GM12878 (cell line): ENCODE measurements around the gene RNF11. TPM values are rescaled to one million over a fixed set of nuclear protein-coding genes. Genes with fewer than 3 reads are reported as not detected.

Experiments used
- ATAC-seq: fragments of 200-7000 bp; cut with Tn5 transposase; 3 replicates; pipeline ENCODE4 v1.9.1; 2020; ENCODE audit warnings: mild to moderate bottlenecking, moderate library complexity
- BruUV-seq: library from RNA; stranded (reverse); fragments of 400-500 nt; replicated peaks from 2 replicates; lab custom pipeline; 2021; lab: Mats Ljungman, UMichigan
- CTCF ChIA-PET: fragments of 300-600 bp; sonication (Branson Sonifier 250); formaldehyde crosslinking; extraction: SDS; loops from one replicate; lab custom pipeline; 2021; ENCODE audit warnings: inconsistent platforms; lab: Yijun Ruan, JAX
- POLR2A ChIA-PET: fragments of 350-600 bp; formaldehyde crosslinking; extraction: SDS; loops from one replicate; lab custom pipeline; 2021; ENCODE audit warnings: inconsistent platforms; lab: Charles Lee
- RAD21 ChIA-PET: fragments of 300-600 bp; sonication (Branson Sonifier 250); formaldehyde crosslinking; loops from one replicate; lab custom pipeline; 2023; ENCODE audit warnings: antibody characterized with exemption; ENCODE audit not compliant: unreplicated experiment; lab: Charles Lee
- SMC1A ChIA-PET: fragments of 300-600 bp; sonication (Branson Sonifier 250); formaldehyde crosslinking; loops from one replicate; lab custom pipeline; 2023; ENCODE audit not compliant: unreplicated experiment, uncharacterized antibody; lab: Charles Lee
- DNase-seq: peaks from one replicate; pipeline ENCODE4 v3.0.0-alpha.2; 2011; ENCODE audit warnings: low read depth, low spot score
- FAIRE-seq: peaks from 3 replicates; lab custom pipeline; 2011; peaks lifted over from hg19 to GRCh38; lab: Jason Lieb, UNC
- H2AFZ ChIP-seq: 2 replicates; pipeline ENCODE4 v1.6.0; 2011; ENCODE audit warnings: low read depth, low read length, control low read depth; ENCODE audit not compliant: control insufficient read depth
- H3K27ac ChIP-seq: 2 replicates; pipeline ENCODE4 v1.5.1; 2011; ENCODE audit warnings: control low read depth; ENCODE audit not compliant: control insufficient read depth, insufficient read depth
- H3K27me3 ChIP-seq, 2 experiments: replicated peaks in 1 of 2; 2 replicates each; pipeline versions ENCODE4 v1.6.0 to v1.6.1; 2011; ENCODE audit warnings: low read length in 1 of 2; ENCODE audit not compliant: control insufficient read depth in 2 of 2, insufficient read depth in 2 of 2
- H3K36me3 ChIP-seq, 2 experiments: 2 replicates each; pipeline ENCODE4 v1.5.1; 2011; ENCODE audit warnings: low read length in 1 of 2; ENCODE audit not compliant: control insufficient read depth in 2 of 2, insufficient read depth in 2 of 2
- H3K4me1 ChIP-seq: 2 replicates; pipeline ENCODE4 v1.6.1; 2011; ENCODE audit warnings: mild to moderate bottlenecking, low read length, moderate library complexity, mixed read lengths; ENCODE audit not compliant: control insufficient read depth, insufficient read depth
- H3K4me2 ChIP-seq: 2 replicates; pipeline ENCODE4 v1.6.0; 2011; ENCODE audit warnings: control low read depth; ENCODE audit not compliant: control insufficient read depth, insufficient read depth
- H3K4me3 ChIP-seq: fragments of 200-600 bp; sonication (generic); 2 replicates; pipeline ENCODE4 v1.5.1; 2016
- H3K79me2 ChIP-seq: 2 replicates; pipeline ENCODE4 v1.6.0; 2011; ENCODE audit warnings: low read length; ENCODE audit not compliant: control insufficient read depth, insufficient read depth
- H3K9ac ChIP-seq: 2 replicates; pipeline ENCODE4 v1.8.0; 2011; ENCODE audit warnings: low read length, control low read depth, mixed read lengths; ENCODE audit not compliant: control insufficient read depth, insufficient read depth
- H3K9me3 ChIP-seq: replicated peaks from 3 replicates; pipeline ENCODE4 v1.5.1; 2011; ENCODE audit warnings: mild to moderate bottlenecking, low read length; ENCODE audit not compliant: control insufficient read depth, insufficient read depth
- H4K20me1 ChIP-seq: 2 replicates; pipeline ENCODE4 v1.6.0; 2011; ENCODE audit not compliant: control insufficient read depth, insufficient read depth
- BCL11A ChIP-seq: IDR thresholded peaks from 2 replicates; pipeline ENCODE4 v1.6.1; 2011; ENCODE audit warnings: low read depth, low read length
- CHD1 ChIP-seq: IDR thresholded peaks from 2 replicates; pipeline ENCODE4 v1.6.1; 2012; ENCODE audit warnings: low read depth, low read length, improper control_type of control experiment
- ESRRA ChIP-seq: IDR thresholded peaks from 2 replicates; pipeline ENCODE4 v1.6.1; 2012; ENCODE audit warnings: mild to moderate bottlenecking, low read length, improper control_type of control experiment
- RAD51 ChIP-seq: fragments of 450-650 bp; IDR thresholded peaks from 2 replicates; pipeline ENCODE4 v1.6.1; 2016; ENCODE audit warnings: moderate library complexity, mild to moderate bottlenecking, inconsistent platforms
- RELB ChIP-seq: fragments of 450-650 bp; IDR thresholded peaks from 2 replicates; pipeline ENCODE4 v1.6.1; 2017; ENCODE audit warnings: low read depth, mild to moderate bottlenecking, moderate library complexity
- SKIL ChIP-seq: fragments of 450-650 bp; IDR thresholded peaks from 2 replicates; pipeline ENCODE4 v1.6.1; 2017; ENCODE audit warnings: mild to moderate bottlenecking, low read depth, inconsistent platforms; ENCODE audit not compliant: poor library complexity, severe bottlenecking
- SMARCA5 ChIP-seq: fragments of 450-650 bp; IDR thresholded peaks from 2 replicates; pipeline ENCODE4 v1.6.1; 2017; ENCODE audit warnings: mild to moderate bottlenecking
- ZNF592 ChIP-seq: fragments of 450-650 bp; IDR thresholded peaks from 2 replicates; pipeline ENCODE4 v1.6.1; 2017; ENCODE audit warnings: mild to moderate bottlenecking, moderate library complexity
- WGBS: methylation state at CpG from one replicate; pipeline ENCODE4 v1.1.6; 2016; ENCODE audit warnings: low lambda C conversion rate; ENCODE audit not compliant: insufficient replicate concordance, insufficient coverage; ENCODE audit errors: missing lambda C conversion rate; 5-methylcytosine and 5-hydroxymethylcytosine counted together
- in situ Hi-C: fragments of 300-500 bp; cut with MboI; formaldehyde crosslinking; loops from 9 replicates; pipeline ENCODE4 v1.14.3; 2018; ENCODE audit warnings: mixed read lengths
- intact Hi-C: fragments of 100-400 bp; cut with micrococcal nuclease; formaldehyde crosslinking; loops from one replicate; pipeline ENCODE4 v1.14.2; 2022; ENCODE audit not compliant: unreplicated experiment
- polyA plus RNA-seq, 11 experiments: library from polyadenylated mRNA; depleted of rRNA in 4 of 11; unstranded in 6 of 11; stranded (reverse) in 5 of 11; fragments of >200 nt; fragmentation: Nextera tagmentation in 4 of 11; fragmentation: Illumina TruSeq in 1 of 11; extraction: Ambion mirVana in 4 of 11; extraction: Trizol in 1 of 11; gene quantifications; 1 replicate in 1 of 11; 2 replicates in 10 of 11; pipeline versions ENCODE4 v1.2.1 to v1.2.3, GENCODE V29; 2011 to 2016; ENCODE audit warnings: inconsistent platforms in 2 of 11, missing spikeins in 2 of 11, low read depth in 1 of 11
- total RNA-seq, 4 experiments: library from RNA; depleted of rRNA in 3 of 4; stranded (reverse); fragments of >200 nt in 3 of 4; fragmentation: Illumina TruSeq in 1 of 4; extraction: Trizol in 1 of 4; gene quantifications; 2 replicates each; pipeline versions ENCODE4 v1.2.1 to v1.2.3, GENCODE V29; 2013 to 2021

RNF11 gene
- total and polyA plus RNA-seq, 10 of the 15 experiments (the other 5 are each of a cell fraction or from before 2014, with no cell fraction given), result 9.5 to 43.6 (median 32.3) TPM

GRCh38 chr1:51268634-51269033 is 32.6 kb downstream of the RNF11 start:
- Histone ChIP-seq H3K9me3 (no peaks in the 10 kb centered on the region), H3K4me2 (peak overlapping the region; percentile 45), H3K4me3 (peak overlapping the region; percentile 29; the same call in 1 of the 2 replicates), H3K27ac (peak overlapping the region; percentile 72), H2AFZ (no peak overlapping the region), H3K36me3 (peaks cover 0 to 2% of the 10 kb centered on the region in 2 experiments; a peak in 1 of 4 replicates), H4K20me1 (no peaks in the 10 kb centered on the region), H3K27me3 (no peaks in the 10 kb centered on the region), H3K79me2 (peaks cover 22% of the 10 kb centered on the region), H3K9ac (peak overlapping the region; percentile 53), H3K4me1 (peaks cover 17% of the 10 kb centered on the region)
- in situ Hi-C loops (no loop called here), intact Hi-C loops (loop anchor here (2.0 kb wide), 1 partner anchor 16 kb away; no protein-coding TSS in a partner anchor)
- ChIA-PET RAD21 (interaction anchor here (0.7 to 1.7 kb wide), 8 partner anchors 8 to 37 kb away, joined by 3 to 9 read pairs (median 4); partner anchors contain the start of gene RNF11), POLR2A (interaction anchor here (0.6 to 1.5 kb wide), 8 partner anchors 11 to 37 kb away, joined by 3 to 7 read pairs (median 4); no protein-coding TSS in a partner anchor), SMC1A (interaction anchor here (0.8 to 2.6 kb wide), 12 partner anchors 9 to 284 kb away, joined by 3 to 11 read pairs (median 4); partner anchors contain the start of gene RNF11), CTCF (interaction anchor here (0.6 to 2.1 kb wide), 10 partner anchors 8 to 80 kb away, joined by 3 to 17 read pairs (median 3); no protein-coding TSS in a partner anchor)
- TF ChIP-seq SMARCA5, result 0 out of 2 replicates have a peak, but pooled peaks have one; percentile 35
- TF ChIP-seq RAD51, result no peak
- 17% methylated on average over 2 of the region's 2 CpGs for WGBS
- DNase-seq (peak; percentile 30), ATAC-seq (peak; percentile 75), FAIRE-seq (no peak)
- no TSS peak for BruUV-seq

- DNase-seq (no peak), FAIRE-seq (no peak), ATAC-seq (no peak)
- no TSS peak for BruUV-seq
- in situ Hi-C loops, result no loop called here
- POLR2A ChIA-PET, result no interaction called here
- CTCF ChIA-PET, result interaction anchor here (1.4 kb wide), 1 partner anchor 26 kb away, joined by 3 read pairs; no protein-coding TSS in a partner anchor
- Histone ChIP-seq H3K27ac (no peak overlapping the region), H3K4me1 (peaks cover 17% of the 10 kb centered on the region), H3K4me2 (no peak overlapping the region), H3K79me2 (peaks cover 15% of the 10 kb centered on the region), H4K20me1 (no peaks in the 10 kb centered on the region), H3K9me3 (no peaks in the 10 kb centered on the region), H3K27me3 (no peaks in the 10 kb centered on the region), H2AFZ (no peak overlapping the region), H3K36me3 (no peaks in the 10 kb centered on the region; a peak in 2 of 4 replicates), H3K9ac (no peak overlapping the region), H3K4me3 (no peak overlapping the region)
- SMC1A ChIA-PET, result interaction anchor here (2.6 kb wide), 1 partner anchor 15 kb away, joined by 10 read pairs; no protein-coding TSS in a partner anchor
- intact Hi-C loops, result no loop called here
- RAD21 ChIA-PET, result interaction anchor here (1.2 kb wide), 1 partner anchor 22 kb away, joined by 3 read pairs; no protein-coding TSS in a partner anchor
- no peak for TF ChIP-seq CHD1
- no peak for TF ChIP-seq ZNF592
- TF ChIP-seq BCL11A, result no peak
- TF ChIP-seq RELB, result no peak
- no peak for TF ChIP-seq ESRRA
- TF ChIP-seq SKIL, result no peak
Observed at GRCh38 chr1:51270751-51271150, 34.7 kb downstream of the RNF11 start.
